MM.1S (cell line): ENCODE data around the gene CLNK.

ENCODE experiments used
- DNase-seq: peaks from one replicate; pipeline ENCODE4 v3.0.0-alpha.2; 2015
- H2AFZ ChIP-seq: fragments of 300-600 bp; sonication (generic); 2 replicates; pipeline ENCODE4 v1.6.0; 2016; ENCODE audit warnings: antibody characterized with exemption, low read length
- H3F3A ChIP-seq: fragments of 300-600 bp; sonication (generic); 2 replicates; pipeline ENCODE4 v1.6.1; 2016; ENCODE audit warnings: mild to moderate bottlenecking, antibody characterized with exemption, low read length, moderate library complexity, mixed read lengths; ENCODE audit not compliant: insufficient read depth
- H3K27ac ChIP-seq: fragments of 300-600 bp; sonication (generic); 2 replicates; pipeline ENCODE4 v1.5.1; 2016; ENCODE audit warnings: mild to moderate bottlenecking, low read length
- H3K27me3 ChIP-seq: fragments of 300-600 bp; sonication (generic); replicated peaks from 2 replicates; pipeline ENCODE4 v1.6.0; 2016; ENCODE audit warnings: low read length; ENCODE audit not compliant: insufficient read depth
- H3K36me3 ChIP-seq: fragments of 300-600 bp; sonication (generic); replicated peaks from 2 replicates; pipeline ENCODE4 v1.6.1; 2016; ENCODE audit warnings: mild to moderate bottlenecking, low read length, mixed read lengths; ENCODE audit not compliant: insufficient read depth
- H3K4me1 ChIP-seq: fragments of 300-600 bp; sonication (generic); 2 replicates; pipeline ENCODE4 v1.6.1; 2016; ENCODE audit warnings: low read length, mixed read lengths
- H3K4me2 ChIP-seq: fragments of 300-600 bp; sonication (generic); 2 replicates; pipeline ENCODE4 v1.6.0; 2016; ENCODE audit warnings: low read depth, low read length
- H3K4me3 ChIP-seq: fragments of 300-600 bp; sonication (generic); 2 replicates; pipeline ENCODE4 v1.5.1; 2016; ENCODE audit warnings: low read length, mixed read lengths
- H3K79me2 ChIP-seq: fragments of 300-600 bp; sonication (generic); 2 replicates; pipeline ENCODE4 v1.6.1; 2016; ENCODE audit warnings: mixed run types, low read length, mixed read lengths
- H3K9ac ChIP-seq: fragments of 300-600 bp; sonication (generic); 2 replicates; pipeline ENCODE4 v1.6.1; 2016; ENCODE audit warnings: low read length, mixed read lengths
- H3K9me2 ChIP-seq: fragments of 300-600 bp; sonication (generic); replicated peaks from 2 replicates; pipeline ENCODE4 v1.6.1; 2016; ENCODE audit warnings: mild to moderate bottlenecking, low read length, mixed read lengths; ENCODE audit not compliant: insufficient read depth
- H3K9me3 ChIP-seq: fragments of 300-600 bp; sonication (generic); replicated peaks from 2 replicates; pipeline ENCODE4 v1.6.1; 2016; ENCODE audit warnings: mild to moderate bottlenecking, low read length, mixed read lengths; ENCODE audit not compliant: insufficient read depth
- H4K20me1 ChIP-seq: fragments of 300-600 bp; sonication (generic); 2 replicates; pipeline ENCODE4 v1.6.1; 2016; ENCODE audit warnings: mild to moderate bottlenecking, low read length, moderate library complexity, mixed read lengths; ENCODE audit not compliant: insufficient read depth
- CTCF ChIP-seq: fragments of 300-600 bp; sonication (generic); IDR thresholded peaks from 2 replicates; pipeline ENCODE4 v1.5.1; 2016; ENCODE audit warnings: antibody characterized with exemption, low read length, mixed read lengths
- EZH2 ChIP-seq: fragments of 300-600 bp; sonication (generic); optimal IDR thresholded peaks from 2 replicates; pipeline ENCODE3; 2017; ENCODE audit warnings: low read depth, mild to moderate bottlenecking, antibody characterized with exemption, low read length, mixed read lengths
- EZH2phosphoT487 ChIP-seq: fragments of 300-600 bp; sonication (generic); IDR thresholded peaks from 2 replicates; pipeline ENCODE4 v1.6.1; 2018; ENCODE audit warnings: antibody characterized with exemption, low read length

Gene CLNK

GRCh38 chr4:10648479-10648878 is 36.1 kb downstream of the CLNK start:
- Histone ChIP-seq H4K20me1 (no peaks in the 10 kb centered on the region), H3K4me2 (no peak overlapping the region), H3K4me1 (no peaks in the 10 kb centered on the region), H2AFZ (no peak overlapping the region), H3K79me2 (no peaks in the 10 kb centered on the region), H3K4me3 (no peak overlapping the region), H3K27me3 (no peaks in the 10 kb centered on the region), H3K9ac (no peak overlapping the region), H3F3A (no peaks in the 10 kb centered on the region), H3K9me3 (no peaks in the 10 kb centered on the region), H3K9me2 (no peaks in the 10 kb centered on the region), H3K27ac (no peak overlapping the region), H3K36me3 (no peaks in the 10 kb centered on the region)
- no peak for DNase-seq
- no peak for TF ChIP-seq EZH2phosphoT487
- TF ChIP-seq CTCF, result no peak
- TF ChIP-seq EZH2, result no peak

- DNase-seq, result no peak
- H2AFZ ChIP-seq, result no peak overlapping the region
- no peak overlapping the region for H3K4me3 ChIP-seq
- no peak for TF ChIP-seq CTCF
- no peak for TF ChIP-seq EZH2phosphoT487
- H3K9me3 ChIP-seq, result no peaks in the 10 kb centered on the region
- no peak overlapping the region for H3K4me2 ChIP-seq
- H3K36me3 ChIP-seq, result no peaks in the 10 kb centered on the region
- H3K79me2 ChIP-seq, result no peaks in the 10 kb centered on the region
- no peaks in the 10 kb centered on the region for H3F3A ChIP-seq
- no peaks in the 10 kb centered on the region for H3K4me1 ChIP-seq
- H3K27me3 ChIP-seq, result no peaks in the 10 kb centered on the region
- no peak overlapping the region for H3K27ac ChIP-seq
- no peaks in the 10 kb centered on the region for H4K20me1 ChIP-seq
- H3K9ac ChIP-seq, result no peak overlapping the region
- H3K9me2 ChIP-seq, result no peaks in the 10 kb centered on the region
Observed at GRCh38 chr4:10647846-10648245, 36.7 kb downstream of the CLNK start.

- Histone ChIP-seq H4K20me1 (no peaks in the 10 kb centered on the region), H3K27me3 (no peaks in the 10 kb centered on the region), H3K79me2 (no peaks in the 10 kb centered on the region), H2AFZ (no peak overlapping the region), H3K4me2 (no peak overlapping the region), H3K4me1 (0 out of 2 replicates have a peak, but pooled peaks cover 6% of the 10 kb centered on the region), H3K36me3 (no peaks in the 10 kb centered on the region), H3K27ac (no peak overlapping the region), H3K9me2 (no peaks in the 10 kb centered on the region), H3K9me3 (no peaks in the 10 kb centered on the region), H3K4me3 (no peak overlapping the region), H3K9ac (no peak overlapping the region), H3F3A (no peaks in the 10 kb centered on the region)
- TF ChIP-seq EZH2phosphoT487 (no peak), EZH2 (no peak), CTCF (no peak)
- no peak for DNase-seq
Observed at GRCh38 chr4:10643600-10644425, 40.8 kb downstream of the CLNK start.
